Stimulated activated CD4-positive, alpha-beta T cell treated with anti-CD3 and anti-CD28 coated beads, Interleukin-15, amount 100 ng/mL, for 1 hour (primary cell): Measurements from ENCODE around the gene ALDH3B1.
A peak's percentile ranks its signal among the peaks of the same experiment; 100 is the strongest.
"Not testable (repeated sequence)": the region's sequence is repeated elsewhere in the genome, so short reads cannot be mapped to it uniquely, and the experiment has no call there.

Experiments used
- DNase-seq, 2 donors: peaks; one replicate each; pipeline ENCODE4 v3.0.0-alpha.2; 2020; ENCODE audit warnings: low read depth in 1 of 2, low spot score in 1 of 2

Gene ALDH3B1, protein sequence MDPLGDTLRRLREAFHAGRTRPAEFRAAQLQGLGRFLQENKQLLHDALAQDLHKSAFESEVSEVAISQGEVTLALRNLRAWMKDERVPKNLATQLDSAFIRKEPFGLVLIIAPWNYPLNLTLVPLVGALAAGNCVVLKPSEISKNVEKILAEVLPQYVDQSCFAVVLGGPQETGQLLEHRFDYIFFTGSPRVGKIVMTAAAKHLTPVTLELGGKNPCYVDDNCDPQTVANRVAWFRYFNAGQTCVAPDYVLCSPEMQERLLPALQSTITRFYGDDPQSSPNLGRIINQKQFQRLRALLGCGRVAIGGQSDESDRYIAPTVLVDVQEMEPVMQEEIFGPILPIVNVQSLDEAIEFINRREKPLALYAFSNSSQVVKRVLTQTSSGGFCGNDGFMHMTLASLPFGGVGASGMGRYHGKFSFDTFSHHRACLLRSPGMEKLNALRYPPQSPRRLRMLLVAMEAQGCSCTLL

DNA sequence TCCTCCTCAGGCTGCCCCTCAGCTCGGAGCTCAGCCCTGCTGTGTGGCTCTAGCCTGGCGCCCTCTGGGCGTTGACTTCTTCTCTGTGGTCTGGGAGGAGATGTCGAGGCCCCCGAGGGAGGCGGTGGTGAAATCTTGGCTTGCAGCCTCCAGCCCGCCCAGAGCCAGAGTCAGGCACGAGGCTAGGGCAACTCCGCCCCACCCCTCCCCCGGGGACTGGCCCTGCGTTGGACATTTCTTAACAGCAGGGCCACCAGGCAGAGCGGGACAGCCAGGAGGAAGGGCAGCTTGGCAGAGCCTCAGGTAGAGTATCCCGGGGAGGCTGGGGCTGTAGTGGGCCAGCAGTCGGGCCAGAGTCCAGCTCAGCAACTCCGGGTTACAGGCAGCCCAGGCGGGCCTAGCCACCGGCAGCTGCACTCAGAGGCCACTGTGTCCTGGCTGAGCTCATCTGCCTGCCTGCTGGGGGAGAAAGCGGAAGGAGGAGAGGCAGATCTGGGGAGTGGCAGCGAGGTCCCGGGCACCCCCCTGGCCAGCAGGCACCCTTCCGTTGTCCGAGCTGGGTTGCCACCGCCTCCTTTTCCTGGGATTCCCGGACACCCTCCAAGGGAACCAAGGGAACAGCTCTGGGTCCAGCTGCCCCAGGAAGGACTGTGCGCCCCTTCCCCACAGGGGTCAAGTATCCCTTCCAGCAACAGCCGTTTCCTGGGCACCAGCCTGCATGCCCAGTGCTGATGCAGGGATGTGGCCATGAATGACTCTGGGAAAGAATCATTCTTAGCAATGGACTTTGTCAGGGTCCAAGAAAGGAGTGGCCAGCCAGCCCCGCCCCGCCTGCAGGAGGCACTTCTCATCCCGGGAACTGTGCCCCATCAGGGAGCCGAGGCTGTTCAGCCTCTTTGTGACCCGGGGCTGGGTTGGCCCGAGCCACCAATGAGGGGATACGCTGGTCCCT, at the start of gene ALDH3B1:
Gene ALDH3B1 (plus strand): TSS at position 238 of the 952 bp plus-strand sequence. CDS start 4,971 bp downstream, outside the sequence.
- no peak for DNase-seq

DNA sequence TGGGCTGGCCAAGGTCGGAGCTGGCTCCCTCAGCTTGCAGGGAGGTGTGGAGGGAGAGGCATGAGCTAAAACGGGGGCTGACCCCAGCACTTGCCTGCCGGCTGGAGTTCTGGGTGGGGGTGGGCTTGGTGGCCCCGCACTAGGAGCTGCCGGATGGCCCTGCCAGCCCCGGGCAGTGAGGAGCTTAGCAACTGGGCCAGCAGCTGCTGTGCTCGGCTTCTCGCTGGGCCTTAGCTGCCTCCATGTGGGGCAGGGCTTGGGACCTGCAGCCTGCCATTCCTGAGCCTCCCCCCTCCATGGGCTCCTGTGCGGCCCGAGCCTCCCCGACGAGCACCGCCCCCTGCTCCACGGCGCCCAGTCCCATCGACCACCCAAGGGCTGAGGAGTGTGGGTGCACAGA, 46.9 kb upstream of the ALDH3B1 start:
- DNase-seq, result not testable (repeated sequence)

DNA sequence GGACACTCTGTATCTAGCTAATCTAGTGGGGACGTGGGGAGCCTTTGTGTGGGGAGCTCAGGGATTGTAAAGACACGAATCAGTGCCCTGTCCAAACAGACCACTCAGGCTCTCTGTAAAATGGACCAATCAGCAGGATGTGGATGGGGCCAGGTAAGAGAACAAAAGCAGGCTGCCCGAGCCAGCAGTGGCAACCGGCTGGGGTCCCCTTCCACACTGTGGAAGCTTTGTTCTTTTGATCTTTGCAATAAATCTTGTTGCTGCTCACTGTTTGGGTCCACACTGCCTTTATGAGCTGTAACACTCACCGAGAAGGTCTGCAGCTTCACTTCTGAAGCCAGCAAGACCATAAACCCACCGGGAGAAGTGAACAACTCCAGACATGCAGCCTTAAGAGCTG, 46.2 kb upstream of the ALDH3B1 start:
- DNase-seq, result not testable (repeated sequence)

DNA sequence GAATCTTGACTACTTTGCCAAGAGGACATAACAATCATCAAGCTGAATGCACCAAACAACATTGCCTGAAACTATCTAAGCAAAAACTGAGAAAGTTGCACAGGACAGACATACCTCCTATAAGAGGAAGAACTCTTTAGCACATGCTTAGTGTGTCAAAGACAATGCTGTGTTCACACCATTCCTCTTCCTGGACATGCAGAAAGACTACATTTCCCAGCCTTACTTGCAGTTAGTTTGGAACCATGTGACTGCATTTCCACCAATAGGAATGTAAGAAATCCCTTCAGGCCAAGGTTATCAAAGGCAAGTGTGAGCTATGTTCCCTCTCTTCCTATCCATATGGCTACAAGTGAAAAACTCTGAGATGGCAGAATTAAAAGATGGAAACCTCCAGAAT, 45.4 kb upstream of the ALDH3B1 start:
- DNase-seq, result not testable (repeated sequence)

DNA sequence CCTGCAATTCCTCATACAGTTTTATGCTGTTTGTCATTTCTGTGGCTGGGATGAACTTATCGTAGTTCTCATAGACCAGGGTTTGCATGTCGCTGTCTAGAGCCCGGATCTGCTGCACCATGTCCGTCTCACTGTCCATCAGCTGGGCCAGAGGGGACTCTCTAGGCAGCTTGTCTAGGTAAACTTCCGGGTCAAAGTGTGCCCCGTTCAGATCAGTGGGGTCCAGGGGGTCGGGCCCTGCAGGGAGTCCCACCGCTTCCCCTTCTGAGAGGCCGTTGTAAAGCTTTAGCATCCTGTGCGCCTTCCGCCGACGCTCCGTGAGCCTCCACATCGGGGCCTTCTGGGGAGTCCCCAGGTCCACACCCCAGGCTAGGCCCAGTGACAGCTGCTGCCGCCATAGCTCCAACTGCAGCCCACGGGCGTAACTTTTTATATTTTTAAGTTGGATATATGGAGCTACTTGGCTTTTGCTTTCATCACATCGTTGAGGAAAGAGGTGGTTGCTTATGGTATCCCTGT, 44.2 kb upstream of the ALDH3B1 start:
- DNase-seq, result not testable (repeated sequence)

DNA sequence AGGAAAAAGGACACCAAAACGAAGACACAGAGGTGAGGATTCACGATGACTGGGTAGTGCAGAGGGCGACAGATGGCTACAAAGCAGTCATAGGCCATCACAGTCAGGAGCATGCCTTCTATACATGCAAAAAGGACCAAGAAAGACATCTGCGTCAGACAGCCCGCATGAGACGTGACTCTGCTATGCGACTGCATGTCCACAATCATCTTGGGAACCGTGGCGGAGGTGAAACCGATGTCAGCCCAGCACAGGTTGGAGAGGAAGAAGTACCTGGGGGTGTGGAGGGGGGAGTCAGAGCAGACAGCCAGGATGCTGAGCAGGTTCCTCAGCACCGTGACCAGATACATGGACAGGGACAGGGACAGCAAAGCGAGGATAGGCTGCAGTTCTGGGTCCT, 35.4 kb upstream of the ALDH3B1 start:
- DNase-seq, result not testable (repeated sequence)

DNA sequence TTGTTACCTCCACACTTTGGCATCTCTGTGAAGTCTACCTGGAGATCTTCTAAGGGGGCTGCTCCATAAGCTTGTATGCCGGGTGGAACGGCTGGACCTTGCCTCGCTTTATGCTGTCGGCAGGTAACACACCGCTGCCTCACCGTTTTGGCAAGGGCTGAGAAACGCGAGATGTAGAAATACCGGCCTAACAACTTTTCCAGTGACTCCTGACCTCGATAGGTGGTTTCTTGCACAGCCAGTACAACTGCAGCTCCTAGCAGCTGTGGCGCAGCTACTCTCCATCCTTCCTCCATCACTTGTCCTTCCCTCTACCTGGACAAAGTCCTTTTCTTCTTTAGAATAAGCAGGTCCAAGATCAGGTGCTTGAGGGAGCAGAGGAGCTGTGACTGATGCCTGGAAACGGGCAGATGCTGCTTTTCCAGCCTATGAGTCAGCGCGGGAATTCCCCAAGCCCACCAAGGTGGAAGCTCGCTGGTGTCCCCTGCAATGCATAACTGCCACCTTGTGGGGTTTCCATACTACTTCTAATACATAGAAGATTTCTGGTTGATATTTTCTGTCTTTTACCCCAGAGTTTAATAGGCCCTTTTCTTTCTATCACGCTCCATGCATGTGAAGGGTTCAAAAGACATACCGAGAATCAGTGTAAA, 31.2 kb upstream of the ALDH3B1 start:
- DNase-seq, result not testable (repeated sequence)

DNA sequence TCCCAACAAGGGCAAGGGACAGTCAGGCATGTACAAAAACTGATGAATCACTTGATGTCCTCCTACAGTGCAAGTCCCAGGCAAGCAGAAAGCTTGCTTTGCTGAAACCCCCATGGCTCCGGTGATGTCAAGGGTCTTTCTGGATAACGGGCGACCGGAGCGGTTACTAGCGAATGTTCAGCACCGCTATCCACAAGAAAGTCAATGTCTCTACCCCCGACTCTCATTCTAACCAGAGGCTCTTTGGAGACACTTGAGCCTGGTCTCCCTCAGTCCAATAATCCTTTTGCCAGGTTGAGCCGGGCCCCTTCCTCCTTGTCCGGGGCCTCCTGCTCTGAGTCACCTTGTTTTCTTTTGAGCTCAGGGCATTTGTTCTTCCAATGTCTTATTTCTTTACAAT, 28.9 kb upstream of the ALDH3B1 start:
- not testable (repeated sequence) for DNase-seq

DNA sequence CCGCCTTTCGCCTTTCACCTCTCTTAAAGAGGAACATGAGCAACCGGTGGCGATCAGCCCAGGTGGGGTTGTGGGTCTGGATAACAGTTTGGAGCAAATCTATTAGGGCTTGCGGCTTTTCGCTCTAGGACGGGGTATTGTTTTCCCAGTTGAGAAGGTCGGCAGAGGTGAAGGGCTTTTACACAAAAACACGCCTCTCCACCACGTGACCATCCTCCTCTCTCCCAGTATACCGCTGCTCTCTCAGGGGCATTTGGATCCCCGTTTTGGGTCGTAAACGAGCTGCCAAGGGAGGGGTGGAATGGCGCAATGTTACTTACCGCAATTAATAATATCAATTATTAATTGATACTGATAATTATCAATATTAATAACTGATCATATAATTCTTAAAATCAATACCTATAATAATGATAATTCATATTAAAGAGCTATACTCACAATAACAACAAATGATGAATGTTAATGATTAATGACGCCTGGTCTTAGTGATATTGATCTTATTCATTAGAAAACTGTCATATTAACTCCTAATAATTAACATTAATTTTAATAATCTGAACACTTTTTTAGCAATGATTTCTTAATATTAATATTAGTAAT, 27.8 kb upstream of the ALDH3B1 start:
- DNase-seq, result not testable (repeated sequence)

DNA sequence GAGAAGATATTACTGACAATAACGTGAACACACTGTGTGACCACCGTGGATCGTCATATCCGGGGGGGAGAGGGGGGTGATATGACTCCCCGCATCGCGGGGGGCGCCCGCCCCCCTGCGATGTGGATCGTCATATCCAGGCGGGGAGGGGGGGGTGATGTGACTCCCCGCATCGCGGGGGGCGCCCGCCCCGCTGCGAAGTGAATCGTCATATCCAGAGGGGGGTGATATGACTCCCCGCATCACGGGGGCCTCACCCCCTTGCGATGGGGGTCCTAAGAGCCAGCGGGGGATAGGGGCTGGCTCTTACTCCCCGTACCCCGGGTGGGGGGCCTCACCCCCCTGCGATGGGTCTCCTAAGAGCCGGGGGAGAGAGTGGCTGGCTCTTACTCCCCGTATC, 26.2 kb upstream of the ALDH3B1 start:
- no peak for DNase-seq

DNA sequence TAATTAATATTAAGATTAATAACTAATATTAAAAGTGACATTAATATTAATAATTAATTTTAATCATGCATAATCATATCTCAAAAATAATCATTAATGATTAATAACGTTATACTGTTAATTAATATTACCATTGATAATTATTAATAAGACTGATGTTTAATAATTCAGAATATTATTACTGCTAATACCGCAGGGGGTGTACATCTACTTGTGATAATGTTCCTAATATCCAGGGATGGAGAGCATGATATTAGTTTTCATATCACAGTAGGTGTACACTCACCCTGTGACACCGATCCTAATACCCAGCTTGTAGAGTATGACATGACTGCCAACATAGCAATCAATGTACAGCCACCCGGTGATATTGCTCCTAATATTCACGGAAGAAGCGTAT, 24.8 kb upstream of the ALDH3B1 start:
- DNase-seq, result not testable (repeated sequence)

DNA sequence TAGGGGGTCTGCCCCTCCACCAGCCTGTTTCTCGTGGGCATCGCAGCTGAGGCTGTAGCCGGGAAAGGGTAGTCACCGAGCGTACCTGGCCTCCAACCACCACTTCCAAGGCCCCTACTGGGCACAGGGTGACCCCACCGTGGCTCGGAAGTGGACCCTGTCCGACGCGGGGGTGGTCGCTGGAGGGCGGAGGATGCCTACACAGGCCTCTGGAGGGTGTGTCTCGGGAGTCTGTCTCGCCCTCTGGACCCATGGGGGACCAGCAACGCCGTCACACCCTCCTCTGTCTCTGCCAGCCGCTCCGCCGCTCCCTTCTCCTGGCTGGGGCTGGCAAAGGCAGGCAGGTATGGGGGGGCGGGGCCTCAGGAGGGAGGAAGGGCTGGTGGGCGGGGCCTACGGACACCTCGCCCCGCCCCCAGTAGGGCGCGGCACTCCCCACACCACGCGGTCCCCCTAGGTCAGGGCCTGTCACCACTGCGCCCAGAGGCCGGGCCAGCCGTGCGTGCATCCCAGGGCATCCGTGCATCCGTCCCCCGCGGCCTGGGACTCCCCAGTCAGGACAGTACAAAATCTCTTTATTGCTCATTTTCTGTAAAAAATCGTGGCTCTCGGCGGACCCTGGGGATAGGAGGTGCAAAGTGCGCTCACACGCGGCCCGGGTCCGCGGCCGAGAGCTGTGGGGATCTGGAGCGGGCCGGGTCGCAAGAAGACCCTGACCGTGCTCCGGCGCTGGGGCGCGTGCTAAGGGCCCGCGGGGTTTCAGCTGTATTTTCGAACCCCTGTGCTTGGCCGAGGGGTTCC, 19.4 kb upstream of the ALDH3B1 start:
- DNase-seq, result not testable (repeated sequence)

DNA sequence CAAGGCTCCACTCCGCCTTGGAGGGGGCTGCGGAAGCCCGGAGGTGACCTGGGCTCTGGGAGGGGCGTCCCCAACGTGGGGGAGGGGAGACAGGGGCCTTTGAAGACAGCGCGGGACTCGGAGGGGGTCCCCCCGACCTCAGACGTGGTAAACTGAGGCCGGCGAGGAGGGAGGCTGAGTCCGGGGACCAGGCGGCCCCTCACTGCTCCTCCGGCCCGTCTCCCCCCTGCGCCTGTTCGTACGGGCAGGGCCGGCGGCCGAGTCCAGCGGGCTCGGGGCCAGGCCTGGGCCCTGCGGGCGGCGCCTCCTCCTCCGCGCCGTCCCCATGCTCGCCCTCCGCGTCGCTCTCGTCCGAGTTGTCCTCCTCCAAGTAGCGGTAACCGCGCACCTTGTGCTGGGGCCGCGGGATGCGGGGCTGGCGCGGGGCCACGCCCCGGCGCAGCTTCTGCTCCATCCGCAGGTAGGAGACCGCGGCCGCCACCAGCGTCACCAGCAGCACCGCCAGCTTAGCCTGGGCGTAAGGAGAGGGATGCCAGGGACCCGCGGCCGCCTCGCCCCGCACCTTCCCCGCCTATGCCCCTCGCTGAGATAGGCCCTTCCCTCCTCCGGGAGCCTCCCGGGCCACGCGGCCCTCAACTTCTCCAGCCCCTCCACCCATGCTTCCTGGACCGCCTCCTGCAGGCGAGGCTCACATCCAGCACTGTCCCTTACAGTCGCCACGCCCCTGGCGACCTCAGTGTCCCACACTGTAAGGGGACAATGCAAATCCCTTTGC, 18.6 kb upstream of the ALDH3B1 start:
- DNase-seq, result not testable (repeated sequence)

DNA sequence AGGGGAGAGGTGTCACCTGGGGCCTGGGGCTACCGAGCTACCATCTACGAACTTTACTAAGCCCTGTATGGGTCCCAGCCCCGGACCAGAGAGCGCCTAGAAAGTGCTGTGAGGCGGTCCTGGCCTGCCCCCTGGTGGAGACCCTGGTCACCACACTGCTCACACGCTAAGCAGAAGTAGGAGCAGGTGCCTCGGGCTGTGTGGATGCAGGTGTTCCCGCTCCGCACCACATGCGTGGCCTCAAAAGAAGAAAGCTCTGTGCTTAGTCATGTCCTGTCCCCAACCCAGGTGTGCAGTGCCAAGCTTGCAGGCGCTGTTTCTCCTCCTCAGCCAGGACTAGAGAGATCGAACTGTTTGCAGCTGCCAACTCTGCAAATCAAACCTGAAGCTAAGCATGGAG, 16.3 kb upstream of the ALDH3B1 start:
- DNase-seq, result peak; percentile 14 to 25

DNA sequence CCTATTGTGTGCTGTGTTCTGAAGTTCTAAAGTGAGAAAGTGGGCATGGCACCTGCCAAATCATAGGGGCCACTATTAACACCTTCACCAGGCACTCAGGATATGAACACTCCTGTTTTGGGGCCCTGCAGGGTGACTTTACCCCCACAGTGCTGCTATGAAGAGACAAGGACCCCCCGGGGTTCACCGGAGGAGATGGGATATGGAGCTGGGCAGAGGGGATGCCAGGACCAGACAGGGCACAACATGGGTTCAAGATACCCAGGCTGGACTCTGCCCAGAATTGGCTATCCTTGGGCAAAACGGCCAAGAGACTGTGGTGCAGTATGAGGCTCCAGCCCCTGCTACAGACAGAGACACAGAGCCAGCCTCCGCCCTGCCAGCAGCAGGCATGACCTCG, 15.7 kb upstream of the ALDH3B1 start:
- not testable (repeated sequence) for DNase-seq

DNA sequence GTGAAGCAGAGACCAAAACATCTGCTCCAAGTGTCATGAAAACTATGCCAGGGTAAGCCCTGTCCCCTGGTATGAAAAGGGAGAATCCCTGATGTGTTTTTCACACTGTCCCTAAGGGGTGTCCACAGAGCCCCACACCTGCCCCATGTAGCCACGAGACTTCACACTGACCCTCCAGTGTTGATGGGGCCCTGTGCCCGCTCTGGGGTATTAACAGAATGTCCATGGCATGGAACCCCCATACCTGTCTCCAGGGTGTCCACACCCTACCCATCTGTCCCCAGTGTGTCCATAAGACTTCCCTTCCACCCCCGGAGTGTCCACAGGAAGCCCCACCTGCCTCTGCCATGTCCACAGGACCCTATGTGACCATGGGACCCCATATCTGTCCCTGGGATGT, 15.0 kb upstream of the ALDH3B1 start:
- DNase-seq, result not testable (repeated sequence)

DNA sequence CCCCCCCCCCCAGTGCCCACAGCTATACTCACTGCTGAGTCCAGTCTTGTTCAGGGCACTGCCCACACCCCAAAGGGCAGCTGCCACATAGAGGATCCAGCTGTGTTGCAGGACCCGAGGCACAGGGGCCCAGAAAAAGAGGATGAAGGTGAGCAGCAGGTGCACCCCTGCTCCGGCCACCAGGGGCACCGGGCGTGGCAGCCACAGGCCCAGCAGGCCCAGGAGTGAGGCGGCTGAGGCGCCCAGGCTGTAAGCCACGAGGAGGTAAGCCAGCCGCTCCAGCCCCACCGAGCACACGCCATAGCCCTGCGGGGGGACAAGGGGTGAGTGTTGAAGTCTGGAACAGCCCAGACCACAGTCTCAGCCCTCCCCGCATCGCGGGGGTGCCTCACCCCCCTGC, 14.5 kb upstream of the ALDH3B1 start:
- DNase-seq, result not testable (repeated sequence)

DNA sequence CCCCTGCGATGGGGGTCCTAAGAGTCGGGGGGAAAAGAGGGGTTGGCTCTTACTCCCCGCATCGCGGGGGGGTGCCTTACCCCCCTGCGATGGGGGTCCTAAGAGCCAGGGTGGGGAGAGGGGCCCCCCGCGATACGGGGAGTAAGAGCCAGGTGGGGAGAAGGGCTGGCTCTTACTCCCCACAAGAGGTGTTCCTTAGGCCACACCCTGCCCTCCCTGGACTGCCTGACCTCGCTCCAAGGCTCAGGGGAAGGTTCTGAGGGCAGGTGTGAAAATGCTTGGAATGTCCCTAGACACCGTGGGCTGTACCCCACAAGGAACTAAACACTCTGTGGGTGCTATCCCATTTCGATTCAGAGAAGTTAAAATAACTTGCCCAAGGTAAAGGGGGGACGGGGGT, 14.1 kb upstream of the ALDH3B1 start:
- DNase-seq, result no peak
